Mesodermal cell (in vitro differentiated cells): ENCODE data around the gene SLIT1.

Experiments used
- H3K27ac ChIP-seq: 2 replicates; pipeline ENCODE4 v1.7.0; 2013; ENCODE audit warnings: mild to moderate bottlenecking, low read depth, low read length, moderate library complexity; ENCODE audit not compliant: severe bottlenecking
- H3K36me3 ChIP-seq: 2 replicates; pipeline ENCODE4 v1.7.1; 2013; ENCODE audit warnings: mild to moderate bottlenecking, low read length, moderate library complexity; ENCODE audit not compliant: control insufficient read depth, insufficient read depth
- H3K4me1 ChIP-seq: one replicate; pipeline ENCODE4 v1.7.1; 2013; ENCODE audit warnings: mild to moderate bottlenecking, low read length; ENCODE audit not compliant: insufficient read depth, control insufficient read depth, poor library complexity, severe bottlenecking
- H3K4me3 ChIP-seq: 2 replicates; pipeline ENCODE4 v1.7.0; 2013; ENCODE audit warnings: low read length, control low read depth, mild to moderate bottlenecking; ENCODE audit not compliant: insufficient read depth, poor library complexity, severe bottlenecking; ENCODE audit errors: extremely low read depth
- H3K9me3 ChIP-seq: 2 replicates; pipeline ENCODE4 v1.7.1; 2013; ENCODE audit warnings: mild to moderate bottlenecking, low read length, moderate library complexity; ENCODE audit not compliant: control insufficient read depth
- WGBS, 2 experiments: methylation state at CpG; one replicate each; pipeline ENCODE4 v1.1.5; 2013; ENCODE audit warnings: missing lambda C conversion rate in 2 of 2; ENCODE audit not compliant: insufficient coverage in 2 of 2; 5-methylcytosine and 5-hydroxymethylcytosine counted together

SLIT1 gene

GRCh38 chr10:97129666-97130065, 56.1 kb downstream of the SLIT1 start:
- Histone ChIP-seq H3K4me1 (no peaks in the 10 kb centered on the region), H3K27ac (no peak overlapping the region), H3K9me3 (no peaks in the 10 kb centered on the region), H3K4me3 (no peak overlapping the region), H3K36me3 (no peaks in the 10 kb centered on the region)
- 79 to 85% methylated on average over 8 to 9 of the region's 11 CpGs for WGBS, 2 experiments

DNA sequence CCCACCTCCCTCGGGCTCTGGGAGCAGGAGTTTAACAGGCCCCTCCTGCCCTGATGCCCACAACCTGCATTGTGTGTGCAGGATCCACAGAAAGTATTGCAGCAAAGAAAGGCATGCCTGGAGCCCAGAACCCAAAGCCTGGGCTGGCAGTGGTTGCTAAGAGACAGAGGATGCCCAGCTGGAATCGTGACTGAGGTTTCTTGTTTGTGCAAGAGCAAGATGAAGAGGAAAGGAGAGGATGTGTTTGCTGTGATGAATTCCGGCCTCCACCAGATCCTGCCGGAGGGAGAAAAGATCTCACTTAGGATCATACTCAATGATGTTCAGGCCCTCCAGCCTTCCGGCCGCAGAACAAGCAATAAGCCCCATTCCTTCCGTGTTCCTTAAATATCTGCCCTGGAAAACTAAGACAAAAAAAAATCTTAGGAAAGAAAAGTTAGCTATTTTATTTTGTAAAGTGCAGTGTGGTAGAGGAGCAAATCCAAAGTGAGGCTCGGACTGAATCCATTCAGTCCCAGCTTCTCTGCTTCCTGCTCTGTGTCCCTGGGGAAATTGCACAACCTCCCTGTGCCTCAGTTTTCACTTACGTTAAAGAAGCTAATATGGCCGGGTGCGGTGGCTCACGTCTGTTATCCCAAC, 57.1 kb downstream of the SLIT1 start:
- 81 to 82% methylated on average over 7 to 9 of the region's 12 CpGs for WGBS, 2 experiments

GRCh38 chr10:97128039-97128492, 57.7 kb downstream of the SLIT1 start:
- Histone ChIP-seq H3K27ac (no peak overlapping the region), H3K36me3 (no peaks in the 10 kb centered on the region), H3K9me3 (no peaks in the 10 kb centered on the region), H3K4me1 (no peaks in the 10 kb centered on the region), H3K4me3 (no peak overlapping the region)
- 82 to 84% methylated on average over 8 to 11 of the region's 11 CpGs for WGBS, 2 experiments

More for the DNA sequence above, 57.1 kb downstream of the SLIT1 start:
- Histone ChIP-seq H3K27ac (no peak overlapping the region), H3K9me3 (no peaks in the 10 kb centered on the region), H3K4me3 (no peak overlapping the region), H3K4me1 (no peaks in the 10 kb centered on the region), H3K36me3 (no peaks in the 10 kb centered on the region)

GRCh38 chr10:97127509-97127908, 58.2 kb downstream of the SLIT1 start:
- H3K9me3 ChIP-seq, result no peaks in the 10 kb centered on the region
- no peak overlapping the region for H3K4me3 ChIP-seq
- 84 to 89% methylated on average over 5 of the region's 7 CpGs for WGBS, 2 experiments
- H3K36me3 ChIP-seq, result no peaks in the 10 kb centered on the region
- H3K4me1 ChIP-seq, result no peaks in the 10 kb centered on the region
- H3K27ac ChIP-seq, result no peak overlapping the region

- Histone ChIP-seq H3K27ac (no peak overlapping the region), H3K36me3 (no peaks in the 10 kb centered on the region), H3K4me3 (no peak overlapping the region), H3K4me1 (no peaks in the 10 kb centered on the region), H3K9me3 (no peaks in the 10 kb centered on the region)
- 63 to 67% methylated on average over 3 to 4 of the region's 5 CpGs for WGBS, 2 experiments
These were observed 61.5 kb downstream of the SLIT1 start for GRCh38 chr10:97124211-97124610.

- Histone ChIP-seq H3K36me3 (no peaks in the 10 kb centered on the region), H3K4me1 (no peaks in the 10 kb centered on the region), H3K4me3 (no peak overlapping the region), H3K9me3 (no peaks in the 10 kb centered on the region), H3K27ac (no peak overlapping the region)
- WGBS, 2 experiments, result 92 to 100% methylated on average over 1 to 2 of the region's 5 CpGs
These were observed 62.0 kb downstream of the SLIT1 start for GRCh38 chr10:97123765-97124164.

DNA sequence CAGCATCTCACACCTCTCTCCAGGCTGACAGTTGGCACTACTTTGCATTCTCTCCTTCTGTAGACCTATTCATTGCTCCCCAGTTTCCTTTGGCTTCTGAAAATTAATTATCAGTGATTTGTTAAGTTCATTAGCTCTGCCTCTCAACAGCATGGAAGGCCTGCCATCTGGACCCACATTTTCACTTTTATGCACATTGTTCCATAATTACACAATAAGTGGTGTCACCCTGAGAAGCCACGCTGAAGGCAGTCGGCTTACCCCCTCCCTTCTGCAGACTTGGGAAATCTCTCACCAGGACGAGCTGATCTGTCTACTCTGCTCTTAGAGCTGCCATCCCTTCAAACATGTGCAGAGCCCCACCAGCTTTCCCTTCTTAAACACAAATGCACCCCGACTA, 64.7 kb downstream of the SLIT1 start:
- no peaks in the 10 kb centered on the region for H3K36me3 ChIP-seq
- no peaks in the 10 kb centered on the region for H3K9me3 ChIP-seq
- no peak overlapping the region for H3K4me3 ChIP-seq
- H3K27ac ChIP-seq, result no peak overlapping the region
- no peaks in the 10 kb centered on the region for H3K4me1 ChIP-seq
- WGBS, 2 experiments, result 79 to 92% methylated on average over 4 of the region's 4 CpGs

DNA sequence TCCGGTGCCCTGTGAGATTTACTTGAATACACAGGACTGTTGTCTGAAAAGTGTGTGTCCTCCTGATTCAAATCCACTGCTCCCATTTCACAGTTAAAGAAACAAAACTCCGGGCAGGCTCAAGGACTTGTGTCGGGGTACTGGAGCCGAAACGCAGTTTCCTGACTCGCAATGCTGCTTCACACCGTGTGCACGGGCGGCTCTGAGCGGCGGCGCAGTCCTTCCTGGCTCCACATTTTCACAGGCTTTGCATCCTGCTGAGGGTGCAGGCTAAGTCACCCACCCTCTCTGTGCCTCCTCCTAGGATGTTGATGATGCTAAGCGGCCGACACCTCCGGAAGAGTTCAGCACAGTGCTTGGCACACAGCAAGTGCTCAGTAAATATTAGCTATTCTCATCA, 65.4 kb downstream of the SLIT1 start:
- Histone ChIP-seq H3K36me3 (no peaks in the 10 kb centered on the region), H3K27ac (no peak overlapping the region), H3K4me1 (no peaks in the 10 kb centered on the region), H3K4me3 (no peak overlapping the region), H3K9me3 (no peaks in the 10 kb centered on the region)
- 94 to 98% methylated on average over 15 of the region's 15 CpGs for WGBS, 2 experiments

DNA sequence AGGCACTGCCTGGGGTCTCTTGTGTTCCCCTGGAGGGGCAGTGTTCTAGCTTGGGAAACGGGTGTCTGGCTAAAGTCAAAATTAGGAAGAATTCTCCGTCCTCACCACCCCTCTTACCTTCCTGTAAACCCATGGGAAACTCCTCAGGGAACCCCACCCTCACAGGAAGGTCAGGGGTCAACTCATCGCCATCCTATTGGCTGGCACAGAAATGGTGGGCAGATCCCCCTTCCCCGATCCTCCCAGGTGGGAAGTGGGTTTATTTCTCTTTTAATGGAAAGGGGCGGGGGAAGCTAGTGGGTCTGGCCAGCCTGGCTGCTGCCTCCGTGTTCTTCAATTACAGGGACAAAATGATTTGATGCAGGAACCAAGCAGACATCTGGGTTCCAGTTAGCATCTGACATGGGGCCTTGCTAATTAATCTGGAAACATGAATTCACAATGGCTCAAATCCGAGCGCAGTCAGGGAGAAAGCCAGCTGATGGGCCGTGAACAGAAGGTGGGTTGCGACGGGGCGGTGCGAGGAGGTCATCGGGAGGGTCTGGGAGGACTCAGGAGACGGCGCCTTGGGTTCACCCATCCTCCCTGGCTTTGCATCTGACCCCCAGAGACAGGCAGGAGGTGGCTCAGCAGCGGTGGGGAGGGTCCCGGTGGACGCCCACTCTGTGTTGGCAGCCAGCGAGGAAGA, 66.6 kb downstream of the SLIT1 start:
- Histone ChIP-seq H3K36me3 (no peaks in the 10 kb centered on the region), H3K27ac (no peak overlapping the region), H3K9me3 (no peaks in the 10 kb centered on the region), H3K4me1 (no peaks in the 10 kb centered on the region), H3K4me3 (no peak overlapping the region)
- 91 to 96% methylated on average over 15 to 16 of the region's 20 CpGs for WGBS, 2 experiments

- no peaks in the 10 kb centered on the region for H3K36me3 ChIP-seq
- H3K27ac ChIP-seq, result no peak overlapping the region
- no peak overlapping the region for H3K4me3 ChIP-seq
- no peaks in the 10 kb centered on the region for H3K9me3 ChIP-seq
- WGBS, 2 experiments, result 88% methylated on average over 1 of the region's 3 CpGs; no CpG with 5 or more reads in 1 of the 2 experiments
- H3K4me1 ChIP-seq, result no peaks in the 10 kb centered on the region
These were observed 68.4 kb downstream of the SLIT1 start for GRCh38 chr10:97117372-97117771.
